GM21447 (cell line): ENCODE measurements around the gene SCAF1.
A peak's percentile ranks its signal among the peaks of the same experiment; 100 is the strongest.

ENCODE experiments used
- ATAC-seq: cut with Tn5 transposase; IDR thresholded peaks from one replicate; pipeline ENCODE4 v1.9.1; 2021; ENCODE audit not compliant: unreplicated experiment

SCAF1 gene

GRCh38 chr19:49665351-49666119 lies 23.5 kb downstream of the SCAF1 start, which contains the start of the genes BCL2L12 and IRF3:
TSS of gene BCL2L12 (plus strand) at chr19:49665933. CDS start at chr19:49666693, 760 bp downstream.
TSS of gene IRF3 (minus strand) at chr19:49665857. CDS start at chr19:49664838, 1,019 bp downstream.
- ATAC-seq, result peak; percentile 73

- ATAC-seq, result peak; percentile 2
These were observed 24.1 kb downstream of the SCAF1 start for GRCh38 chr19:49666120-49666444.

GRCh38 chr19:49667473-49667872 lies 25.5 kb downstream of the SCAF1 start:
- no peak for ATAC-seq

GRCh38 chr19:49669516-49669915 lies 27.5 kb downstream of the SCAF1 start:
- no peak for ATAC-seq

- no peak for ATAC-seq
These were observed 30.3 kb downstream of the SCAF1 start for GRCh38 chr19:49672131-49672919.

GRCh38 chr19:49676136-49676783 lies 34.3 kb downstream of the SCAF1 start:
- ATAC-seq, result peak; percentile 23

- ATAC-seq, result peak; percentile 69
These were observed 34.8 kb downstream of the SCAF1 start for GRCh38 chr19:49676784-49677230.

- no peak for ATAC-seq
These were observed 35.4 kb downstream of the SCAF1 start, which contains the start of gene PRMT1 for GRCh38 chr19:49677231-49677900. TSS of gene PRMT1 (plus strand) at chr19:49677271. CDS start at chr19:49677281, 10 bp downstream.

GRCh38 chr19:49677901-49678674 lies 36.1 kb downstream of the SCAF1 start:
- no peak for ATAC-seq

- ATAC-seq, result no peak
These were observed 37.2 kb downstream of the SCAF1 start for GRCh38 chr19:49678985-49679770.

GRCh38 chr19:49679771-49680413 lies 37.9 kb downstream of the SCAF1 start:
- ATAC-seq, result no peak

GRCh38 chr19:49680421-49681351 lies 38.7 kb downstream of the SCAF1 start:
- no peak for ATAC-seq

GRCh38 chr19:49681830-49682229 lies 39.8 kb downstream of the SCAF1 start:
- no peak for ATAC-seq

GRCh38 chr19:49682274-49682673 lies 40.3 kb downstream of the SCAF1 start:
- ATAC-seq, result no peak

GRCh38 chr19:49683814-49684250 lies 41.8 kb downstream of the SCAF1 start:
- no peak for ATAC-seq

GRCh38 chr19:49684251-49684982 lies 42.4 kb downstream of the SCAF1 start:
- ATAC-seq, result no peak

- no peak for ATAC-seq
These were observed 43.1 kb downstream of the SCAF1 start for GRCh38 chr19:49684983-49685553.
